Trophoblast cell (in vitro differentiated cells and primary cell): ENCODE measurements around the gene ZNF92.

ENCODE experiments used
- DNase-seq, 2 donors: peaks; one replicate each; pipeline ENCODE4 v3.0.0-alpha.2; 2016
- H2AFZ ChIP-seq: 2 replicates; pipeline ENCODE4 v1.6.1; 2013; ENCODE audit warnings: low read length, moderate library complexity, mild to moderate bottlenecking; ENCODE audit not compliant: insufficient read depth, poor library complexity
- H2AK5ac ChIP-seq: 2 replicates; pipeline ENCODE4 v1.6.1; 2013; ENCODE audit warnings: mild to moderate bottlenecking, low read length
- H2BK120ac ChIP-seq: 2 replicates; pipeline ENCODE4 v1.6.1; 2013; ENCODE audit warnings: low read length, mild to moderate bottlenecking, moderate library complexity; ENCODE audit not compliant: insufficient read depth, poor library complexity
- H2BK12ac ChIP-seq: 2 replicates; pipeline ENCODE4 v1.6.1; 2013; ENCODE audit warnings: mild to moderate bottlenecking, low read length, moderate library complexity
- H2BK5ac ChIP-seq: 2 replicates; pipeline ENCODE4 v1.6.1; 2013; ENCODE audit warnings: low read length, low read depth, moderate library complexity, mild to moderate bottlenecking; ENCODE audit not compliant: poor library complexity
- H3K14ac ChIP-seq: 2 replicates; pipeline ENCODE4 v1.6.1; 2013; ENCODE audit warnings: mild to moderate bottlenecking, low read length
- H3K18ac ChIP-seq: 2 replicates; pipeline ENCODE4 v1.6.1; 2013; ENCODE audit warnings: mild to moderate bottlenecking, low read length
- H3K23ac ChIP-seq: 2 replicates; pipeline ENCODE4 v1.6.1; 2013; ENCODE audit warnings: low read length
- H3K27ac ChIP-seq: 2 replicates; pipeline ENCODE4 v1.5.1; 2013; ENCODE audit warnings: low read depth, mild to moderate bottlenecking, inconsistent platforms, low read length, moderate library complexity
- H3K27me3 ChIP-seq: 2 replicates; pipeline ENCODE4 v1.6.1; 2013; ENCODE audit warnings: inconsistent platforms, mild to moderate bottlenecking, low read length, moderate library complexity; ENCODE audit not compliant: insufficient read depth
- H3K36me3 ChIP-seq, 2 experiments: 1 replicate in 1 of 2; 2 replicates in 1 of 2; pipeline ENCODE4 v1.6.1; 2013; ENCODE audit warnings: low read length in 2 of 2, mild to moderate bottlenecking in 2 of 2, moderate library complexity in 1 of 2; ENCODE audit not compliant: insufficient read depth in 2 of 2, control insufficient read depth in 1 of 2
- H3K4ac ChIP-seq: 2 replicates; pipeline ENCODE4 v1.6.1; 2013; ENCODE audit warnings: low read depth, mild to moderate bottlenecking, low read length, moderate library complexity
- H3K4me1 ChIP-seq, 2 experiments: 1 replicate in 1 of 2; 2 replicates in 1 of 2; pipeline ENCODE4 v1.6.1; 2013; ENCODE audit warnings: low read length in 2 of 2, mild to moderate bottlenecking in 2 of 2, moderate library complexity in 1 of 2; ENCODE audit not compliant: insufficient read depth in 2 of 2, control insufficient read depth in 1 of 2
- H3K4me2 ChIP-seq: 2 replicates; pipeline ENCODE4 v1.6.1; 2013; ENCODE audit warnings: inconsistent platforms, mild to moderate bottlenecking, low read length, moderate library complexity
- H3K4me3 ChIP-seq: 2 replicates; pipeline ENCODE4 v1.5.1; 2013; ENCODE audit warnings: mild to moderate bottlenecking, low read depth, low read length, inconsistent platforms
- H3K79me1 ChIP-seq: one replicate; pipeline ENCODE4 v1.6.1; 2013; ENCODE audit warnings: low read length
- H3K79me2 ChIP-seq: 2 replicates; pipeline ENCODE4 v1.6.1; 2013; ENCODE audit warnings: low read length, mild to moderate bottlenecking; ENCODE audit not compliant: control insufficient read depth, insufficient read depth, poor library complexity
- H3K9ac ChIP-seq: 2 replicates; pipeline ENCODE4 v1.6.1; 2013; ENCODE audit warnings: mild to moderate bottlenecking, low read length
- H3K9me3 ChIP-seq: 2 replicates; pipeline ENCODE4 v1.6.1; 2013; ENCODE audit warnings: low read depth, mild to moderate bottlenecking, control low read depth, inconsistent platforms, low read length; ENCODE audit not compliant: insufficient read depth
- H4K12ac ChIP-seq: 2 replicates; pipeline ENCODE4 v1.6.1; 2013; ENCODE audit warnings: low read depth, mild to moderate bottlenecking, low read length, moderate library complexity
- H4K8ac ChIP-seq: 2 replicates; pipeline ENCODE4 v1.6.1; 2013; ENCODE audit warnings: low read depth, mild to moderate bottlenecking, low read length, moderate library complexity
- H4K91ac ChIP-seq: one replicate; pipeline ENCODE4 v1.6.1; 2013; ENCODE audit warnings: low read depth, mild to moderate bottlenecking, low read length, moderate library complexity
- WGBS: extraction: QIAGEN DNeasy Blood & Tissue Kit; methylation state at CpG from one replicate; pipeline ENCODE4 v1.1.7; 2013; ENCODE audit warnings: missing lambda C conversion rate; ENCODE audit not compliant: insufficient read length, insufficient coverage; ENCODE audit errors: extremely low coverage; 5-methylcytosine and 5-hydroxymethylcytosine counted together

ZNF92 gene

GRCh38 chr7:65371468-65371867 is 2.2 kb upstream of the ZNF92 start:
- H3K18ac ChIP-seq, result no peak overlapping the region
- H3K4me2 ChIP-seq, result no peak overlapping the region
- peaks cover 2 to 5% of the 10 kb centered on the region in 2 experiments for H3K36me3 ChIP-seq
- H3K4me3 ChIP-seq, result no peak overlapping the region
- H2AK5ac ChIP-seq, result no peak overlapping the region
- H2BK12ac ChIP-seq, result no peak overlapping the region
- no peak overlapping the region for H3K27ac ChIP-seq
- H2BK120ac ChIP-seq, result no peak overlapping the region
- no peak overlapping the region for H3K14ac ChIP-seq
- no peaks in the 10 kb centered on the region for H3K9me3 ChIP-seq
- H4K91ac ChIP-seq, result no peak overlapping the region
- H3K27me3 ChIP-seq, result no peaks in the 10 kb centered on the region
- H4K8ac ChIP-seq, result no peak overlapping the region
- H3K23ac ChIP-seq, result no peak overlapping the region
- no peaks in the 10 kb centered on the region for H3K4me1 ChIP-seq
- H3K9ac ChIP-seq, result no peak overlapping the region
- WGBS, result no CpG with 5 or more reads among the region's 5 CpGs
- DNase-seq, result no peak
- H2BK5ac ChIP-seq, result no peak overlapping the region
- H3K4ac ChIP-seq, result no peak overlapping the region
- H3K79me2 ChIP-seq, result peaks cover 4% of the 10 kb centered on the region
- H4K12ac ChIP-seq, result no peak overlapping the region
- H2AFZ ChIP-seq, result no peak overlapping the region
- H3K79me1 ChIP-seq, result peaks cover 5% of the 10 kb centered on the region

- no peaks in the 10 kb centered on the region for H3K9me3 ChIP-seq
- no peak overlapping the region for H3K9ac ChIP-seq
- H2AK5ac ChIP-seq, result no peak overlapping the region
- H3K23ac ChIP-seq, result no peak overlapping the region
- H3K79me1 ChIP-seq, result no peaks in the 10 kb centered on the region
- H2BK5ac ChIP-seq, result no peak overlapping the region
- no peak overlapping the region for H4K12ac ChIP-seq
- H2AFZ ChIP-seq, result no peak overlapping the region
- no CpG with 5 or more reads among the region's 3 CpGs for WGBS
- peaks cover 0 to 2% of the 10 kb centered on the region in 2 experiments for H3K4me1 ChIP-seq
- no peak overlapping the region for H3K27ac ChIP-seq
- no peak overlapping the region for H2BK120ac ChIP-seq
- DNase-seq, result no peak
- no peak overlapping the region for H3K18ac ChIP-seq
- no peak overlapping the region for H4K8ac ChIP-seq
- no peak overlapping the region for H3K14ac ChIP-seq
- H2BK12ac ChIP-seq, result no peak overlapping the region
- no peak overlapping the region for H3K4me3 ChIP-seq
- H3K36me3 ChIP-seq, result peaks cover 8 to 11% of the 10 kb centered on the region in 2 experiments
- peaks cover 8% of the 10 kb centered on the region for H3K79me2 ChIP-seq
- no peak overlapping the region for H4K91ac ChIP-seq
- no peaks in the 10 kb centered on the region for H3K27me3 ChIP-seq
- H3K4ac ChIP-seq, result peak overlapping the region; percentile 72
- no peak overlapping the region for H3K4me2 ChIP-seq
These were observed 5.7 kb downstream of the ZNF92 start for GRCh38 chr7:65379318-65379717.

GRCh38 chr7:65381742-65382141 is 8.1 kb downstream of the ZNF92 start:
- peaks cover 0 to 2% of the 10 kb centered on the region in 2 experiments for H3K4me1 ChIP-seq
- H3K14ac ChIP-seq, result no peak overlapping the region

GRCh38 chr7:65382452-65382851 is 8.8 kb downstream of the ZNF92 start:
- no peaks in the 10 kb centered on the region for H3K79me1 ChIP-seq
- H4K8ac ChIP-seq, result no peak overlapping the region
- no peak overlapping the region for H2AFZ ChIP-seq
- H4K12ac ChIP-seq, result no peak overlapping the region
- H2BK12ac ChIP-seq, result no peak overlapping the region
- no peak overlapping the region for H3K4me2 ChIP-seq
- H3K27me3 ChIP-seq, result no peaks in the 10 kb centered on the region
- H3K36me3 ChIP-seq, result peaks cover 5 to 6% of the 10 kb centered on the region in 2 experiments
- WGBS, result no CpG with 5 or more reads among the region's 3 CpGs
- peak overlapping the region; percentile 62 for H3K4ac ChIP-seq
- H2AK5ac ChIP-seq, result no peak overlapping the region
- H3K9ac ChIP-seq, result no peak overlapping the region
- H2BK5ac ChIP-seq, result no peak overlapping the region
- H2BK120ac ChIP-seq, result no peak overlapping the region
- no peak overlapping the region for H3K27ac ChIP-seq
- no peak overlapping the region for H3K23ac ChIP-seq
- no peak overlapping the region for H3K14ac ChIP-seq
- no peak overlapping the region for H3K18ac ChIP-seq
- no peak overlapping the region for H4K91ac ChIP-seq
- H3K4me3 ChIP-seq, result no peak overlapping the region
- DNase-seq, result no peak
- no peaks in the 10 kb centered on the region for H3K9me3 ChIP-seq
- peaks cover 0 to 2% of the 10 kb centered on the region in 2 experiments for H3K4me1 ChIP-seq
- H3K79me2 ChIP-seq, result peaks cover 8% of the 10 kb centered on the region

More at GRCh38 chr7:65381742-65382141, 8.1 kb downstream of the ZNF92 start:
- Histone ChIP-seq H3K23ac (no peak overlapping the region), H2BK12ac (no peak overlapping the region), H4K8ac (no peak overlapping the region), H3K4ac (peak overlapping the region; percentile 9), H4K12ac (no peak overlapping the region), H3K4me3 (no peak overlapping the region), H3K9me3 (no peaks in the 10 kb centered on the region), H3K27ac (no peak overlapping the region), H3K36me3 (peaks cover 5 to 6% of the 10 kb centered on the region in 2 experiments), H3K4me2 (no peak overlapping the region), H2BK120ac (no peak overlapping the region), H3K79me2 (peaks cover 8% of the 10 kb centered on the region), H2AFZ (no peak overlapping the region), H3K9ac (no peak overlapping the region), H2AK5ac (no peak overlapping the region), H4K91ac (no peak overlapping the region), H3K18ac (no peak overlapping the region), H3K27me3 (no peaks in the 10 kb centered on the region), H3K79me1 (no peaks in the 10 kb centered on the region), H2BK5ac (no peak overlapping the region)
- WGBS, result no CpG with 5 or more reads among the region's 3 CpGs
- no peak for DNase-seq
